Activated naive CD4-positive, alpha-beta T cell treated with anti-CD3 and anti-CD28 coated beads, Interleukin-2, amount 10 ng/mL, durations not matched to agents 7 days and 5 days (primary cell): ENCODE results near the gene CIAO3.

ENCODE experiments used
- CTCF ChIA-PET: fragments of 350-600 bp; sonication (Branson Sonifier 250); formaldehyde crosslinking; loops from one replicate; lab custom pipeline; 2021; ENCODE audit warnings: antibody characterized with exemption; lab: Charles Lee
- DNase-seq: peaks from one replicate; pipeline ENCODE4 v3.0.0-alpha.2; 2020
- H3K27ac Mint-ChIP-seq: one replicate; pipeline ENCODE4 v1.8.0; 2021; ENCODE audit warnings: mild to moderate bottlenecking, moderate library complexity, mixed read lengths
- H3K27me3 Mint-ChIP-seq: one replicate; pipeline ENCODE4 v1.8.0; 2021; ENCODE audit warnings: mild to moderate bottlenecking, mixed read lengths
- H3K36me3 Mint-ChIP-seq: one replicate; pipeline ENCODE4 v1.8.0; 2021; ENCODE audit warnings: mixed read lengths
- H3K4me1 Mint-ChIP-seq: one replicate; pipeline ENCODE4 v1.8.0; 2021; ENCODE audit warnings: mixed read lengths
- H3K4me3 Mint-ChIP-seq: one replicate; pipeline ENCODE4 v1.8.0; 2021; ENCODE audit warnings: mild to moderate bottlenecking, moderate library complexity, mixed read lengths
- H3K9me3 Mint-ChIP-seq: one replicate; pipeline ENCODE4 v1.8.0; 2021; ENCODE audit warnings: mixed read lengths

Gene CIAO3

DNA sequence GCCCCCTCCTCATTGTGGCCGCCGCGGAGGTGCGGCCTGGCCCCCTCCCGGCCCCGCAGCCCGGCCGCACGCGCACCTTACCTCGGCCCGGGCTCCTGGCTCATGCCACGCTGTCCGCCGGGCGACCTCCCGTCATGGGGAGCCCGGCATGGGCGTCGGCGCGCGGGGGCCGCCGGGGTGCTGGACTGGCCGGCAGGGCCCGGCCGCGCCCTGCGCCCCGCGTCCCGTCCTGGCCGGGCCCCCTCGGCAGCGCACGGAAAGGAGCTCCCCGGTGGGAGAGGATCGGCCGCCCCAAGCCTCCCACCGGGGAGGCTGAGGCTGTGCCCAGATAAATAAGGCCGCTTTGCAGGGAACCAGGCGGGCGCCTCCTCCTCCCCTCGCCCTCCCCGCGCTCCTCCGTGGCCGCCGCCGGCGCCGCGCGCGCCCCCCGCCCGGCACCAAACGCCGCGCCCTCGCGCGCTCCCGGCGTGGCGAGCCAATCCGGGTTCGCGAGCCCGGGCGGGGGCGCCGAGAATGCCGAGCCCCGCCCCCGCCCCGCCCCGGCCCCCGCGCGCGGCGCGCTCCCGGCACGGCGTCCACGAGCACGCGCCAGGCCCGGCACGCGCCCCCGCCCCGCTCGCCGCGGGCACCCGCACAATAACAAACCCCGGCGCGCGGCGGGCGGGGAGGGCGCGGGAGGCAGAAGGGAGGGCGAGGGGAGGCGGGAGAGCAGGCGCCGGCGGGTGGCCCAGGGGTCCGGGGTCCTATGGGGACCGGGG, 35.2 kb downstream of the CIAO3 start, which contains the start of gene FBXL16:
TSS of gene FBXL16 (minus strand) at position 371 of the 758 bp plus-strand sequence. CDS start 8,396 bp downstream, outside the sequence.
- H3K4me1 Mint-ChIP-seq = peaks cover 3% of the 10 kb centered on the region
- no peak within 1 kb of the TSS for H3K4me3 Mint-ChIP-seq
- H3K27me3 Mint-ChIP-seq = peaks cover 92% of the 10 kb centered on the region
- DNase-seq = no peak
- CTCF ChIA-PET = no interaction called here
- no peaks in the 10 kb centered on the region for H3K9me3 Mint-ChIP-seq
- H3K27ac Mint-ChIP-seq = no peak within 1 kb of the TSS
- H3K36me3 Mint-ChIP-seq = no peaks in the 10 kb centered on the region

DNA sequence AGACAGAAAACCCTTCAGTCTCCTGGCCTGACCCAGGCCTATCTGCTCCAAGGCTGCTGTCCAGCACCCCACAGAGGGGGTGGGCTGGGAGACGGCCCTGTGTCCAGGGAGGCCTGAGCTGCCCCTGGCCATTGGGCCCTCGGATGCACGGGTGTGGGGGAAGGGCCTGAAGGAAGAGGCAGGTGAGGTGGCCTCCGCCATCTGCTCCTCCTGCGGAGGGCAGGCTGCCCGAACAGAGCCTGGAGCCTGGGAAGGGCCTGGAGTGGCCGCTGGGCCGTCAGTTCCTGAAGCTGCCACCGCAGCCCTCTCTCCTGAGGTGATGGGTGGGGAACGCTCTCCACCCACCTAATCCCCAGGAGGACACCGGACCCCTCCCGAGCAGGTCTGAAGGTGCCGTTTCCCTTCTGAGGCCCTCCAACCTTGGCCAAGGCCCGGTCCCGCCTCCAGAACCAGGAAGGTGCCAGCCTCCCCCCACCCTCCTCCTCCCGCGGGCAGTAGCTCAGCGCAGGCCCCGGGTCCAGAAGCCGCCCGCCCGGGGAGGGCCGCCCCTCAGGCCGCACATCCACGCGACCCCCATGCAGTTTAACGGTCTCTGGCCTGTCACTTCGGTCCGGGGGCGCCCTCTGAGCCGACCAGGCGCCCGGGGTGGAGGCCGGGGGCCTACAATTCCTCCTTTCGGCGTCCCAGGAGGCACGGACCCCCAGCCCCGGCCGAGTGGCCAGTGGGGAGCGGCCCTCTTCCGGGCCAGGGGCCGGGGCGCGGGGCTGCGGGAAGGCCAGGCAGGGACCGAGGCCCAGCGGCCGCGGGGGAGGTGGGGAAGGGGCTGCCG, 36.0 kb downstream of the CIAO3 start:
- Mint-ChIP-seq H3K4me3 (no peak overlapping the region), H3K27me3 (peaks cover 92% of the 10 kb centered on the region), H3K4me1 (peaks cover 4% of the 10 kb centered on the region), H3K36me3 (no peaks in the 10 kb centered on the region), H3K27ac (no peak overlapping the region), H3K9me3 (no peaks in the 10 kb centered on the region)
- no peak for DNase-seq
- CTCF ChIA-PET = interaction anchor here (1.5 kb wide), 1 partner anchor 81 kb away, joined by 4 read pairs; no protein-coding TSS in a partner anchor

DNA sequence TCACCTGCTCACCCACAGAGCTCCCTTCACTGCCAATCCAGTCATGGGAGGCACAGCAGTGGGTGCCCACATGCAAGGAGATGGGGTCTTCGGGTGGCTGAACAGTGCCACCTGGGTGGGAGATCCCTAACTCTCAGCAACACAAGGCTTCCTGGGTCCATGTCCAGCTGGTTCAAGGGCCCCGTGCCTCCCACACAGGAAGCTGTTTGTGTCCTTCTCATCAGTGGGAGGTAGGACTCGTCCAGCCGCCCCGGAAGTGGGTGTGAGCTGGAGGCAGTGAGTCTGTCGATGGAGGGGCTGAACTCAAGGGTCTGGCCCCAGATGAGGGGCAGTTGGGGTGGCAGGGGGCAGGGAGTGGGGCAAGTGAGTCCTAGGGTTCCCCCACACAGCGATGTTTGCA, 36.8 kb downstream of the CIAO3 start:
- H3K4me3 Mint-ChIP-seq = no peak overlapping the region
- peaks cover 11% of the 10 kb centered on the region for H3K4me1 Mint-ChIP-seq
- no peak overlapping the region for H3K27ac Mint-ChIP-seq
- no peaks in the 10 kb centered on the region for H3K9me3 Mint-ChIP-seq
- DNase-seq = no peak
- H3K27me3 Mint-ChIP-seq = peaks cover 92% of the 10 kb centered on the region
- CTCF ChIA-PET = interaction anchor here (1.5 to 2.9 kb wide), 2 partner anchors 8 to 81 kb away, joined by 4 to 15 read pairs; no protein-coding TSS in a partner anchor
- no peaks in the 10 kb centered on the region for H3K36me3 Mint-ChIP-seq

DNA sequence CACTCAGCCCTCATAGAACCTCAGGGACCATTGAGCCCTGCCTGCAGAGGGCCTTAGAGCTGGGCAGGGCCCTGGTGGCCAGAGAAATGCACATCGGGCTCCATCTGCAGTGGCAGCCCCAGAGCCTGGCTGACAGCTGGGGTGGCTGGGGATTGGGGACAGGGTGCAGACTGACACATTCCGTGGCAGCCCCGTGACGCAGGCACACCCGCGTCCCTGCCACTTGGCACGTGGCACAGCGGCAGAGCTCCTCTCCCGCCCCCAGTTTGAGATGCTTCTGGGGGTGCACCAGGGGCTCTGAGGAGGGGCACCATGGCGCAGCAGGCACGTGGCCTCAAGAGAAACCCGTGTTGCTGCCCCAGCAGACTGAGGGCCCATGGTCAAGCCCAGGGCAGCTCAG, 37.4 kb downstream of the CIAO3 start:
- H3K27ac Mint-ChIP-seq = no peak overlapping the region
- peaks cover 91% of the 10 kb centered on the region for H3K27me3 Mint-ChIP-seq
- no peak for DNase-seq
- peaks cover 14% of the 10 kb centered on the region for H3K4me1 Mint-ChIP-seq
- no peak overlapping the region for H3K4me3 Mint-ChIP-seq
- CTCF ChIA-PET = interaction anchor here (1.5 to 2.9 kb wide), 2 partner anchors 9 to 82 kb away, joined by 4 to 15 read pairs; no protein-coding TSS in a partner anchor
- no peaks in the 10 kb centered on the region for H3K36me3 Mint-ChIP-seq
- no peaks in the 10 kb centered on the region for H3K9me3 Mint-ChIP-seq

DNA sequence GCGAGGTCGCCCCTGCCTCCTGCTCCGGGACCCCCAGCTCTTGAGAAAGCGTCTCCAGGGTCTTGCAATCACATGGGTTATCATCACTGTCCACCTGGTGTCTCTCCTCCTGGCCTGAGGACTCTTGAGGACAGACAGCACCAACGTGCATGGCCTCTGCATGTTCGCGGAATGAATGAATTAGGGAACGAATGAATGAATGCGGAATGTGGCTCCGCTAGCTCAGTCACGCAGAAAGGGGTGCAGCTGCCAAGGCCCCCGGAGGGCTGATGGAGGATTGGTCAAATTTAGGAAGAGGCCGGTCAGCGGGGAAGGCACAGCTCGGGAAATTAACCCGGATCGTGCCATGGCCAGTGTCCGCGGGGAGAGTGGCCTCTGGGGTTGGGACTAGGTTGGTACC, 38.5 kb downstream of the CIAO3 start:
- H3K27me3 Mint-ChIP-seq = peaks cover 86% of the 10 kb centered on the region
- H3K36me3 Mint-ChIP-seq = no peaks in the 10 kb centered on the region
- H3K4me1 Mint-ChIP-seq = peaks cover 17% of the 10 kb centered on the region
- H3K4me3 Mint-ChIP-seq = no peak overlapping the region
- DNase-seq = no peak
- H3K27ac Mint-ChIP-seq = no peak overlapping the region
- CTCF ChIA-PET = interaction anchor here (0.6 to 2.9 kb wide), 4 partner anchors 10 to 492 kb away, joined by 3 to 15 read pairs (median 3); no protein-coding TSS in a partner anchor
- H3K9me3 Mint-ChIP-seq = no peaks in the 10 kb centered on the region

DNA sequence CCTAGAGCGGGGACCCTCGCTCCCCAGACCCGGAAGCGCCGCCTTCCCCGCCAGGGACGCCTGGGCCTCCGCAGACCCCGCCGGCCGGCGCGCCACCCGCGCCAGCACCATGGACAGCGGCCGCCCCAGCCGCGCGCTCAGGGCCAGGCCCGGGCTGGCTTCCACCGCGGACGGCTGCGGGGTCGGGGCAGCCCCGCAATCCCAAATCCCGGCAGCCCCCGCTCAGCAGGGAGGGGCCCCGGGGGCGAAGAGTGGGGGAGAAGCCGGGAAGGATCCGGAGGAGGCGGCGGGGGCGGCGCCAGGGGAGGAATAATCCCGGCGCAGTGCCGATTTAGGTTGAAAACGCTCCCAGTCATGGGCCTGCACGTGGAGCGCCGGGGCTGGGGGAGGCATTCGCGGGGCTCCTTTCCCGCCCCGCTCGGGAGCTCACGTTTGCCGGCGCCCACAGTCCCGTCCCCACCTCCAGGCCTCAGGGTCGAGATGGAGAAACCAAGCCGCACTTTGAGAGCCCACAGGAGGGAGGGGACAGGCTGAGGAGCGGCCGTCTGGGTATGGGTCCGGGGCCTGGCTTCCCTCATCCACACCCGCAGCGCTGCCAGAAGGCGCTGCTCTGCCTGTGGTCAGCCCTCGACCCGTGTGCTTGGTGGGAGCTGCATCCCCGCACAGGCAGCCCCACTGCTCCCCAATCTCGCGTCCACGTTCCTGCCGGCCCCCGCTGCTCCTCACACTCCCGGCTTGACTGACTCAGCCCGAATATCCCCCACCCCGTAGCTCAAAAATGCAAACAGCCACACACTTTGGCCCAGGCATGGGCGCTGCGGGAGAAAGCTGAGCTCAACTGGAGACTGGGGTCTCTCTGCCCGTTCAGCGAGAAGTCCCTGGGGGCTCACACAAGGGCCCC, 39.9 kb downstream of the CIAO3 start:
- Mint-ChIP-seq H3K4me3 (no peak overlapping the region), H3K27me3 (peaks cover 78% of the 10 kb centered on the region), H3K36me3 (no peaks in the 10 kb centered on the region), H3K27ac (no peak overlapping the region), H3K9me3 (no peaks in the 10 kb centered on the region), H3K4me1 (peaks cover 24% of the 10 kb centered on the region)
- DNase-seq = peak; percentile 65
- CTCF ChIA-PET = interaction anchor here (0.7 to 2.9 kb wide), 2 partner anchors 12 to 84 kb away, joined by 3 to 15 read pairs; no protein-coding TSS in a partner anchor

DNA sequence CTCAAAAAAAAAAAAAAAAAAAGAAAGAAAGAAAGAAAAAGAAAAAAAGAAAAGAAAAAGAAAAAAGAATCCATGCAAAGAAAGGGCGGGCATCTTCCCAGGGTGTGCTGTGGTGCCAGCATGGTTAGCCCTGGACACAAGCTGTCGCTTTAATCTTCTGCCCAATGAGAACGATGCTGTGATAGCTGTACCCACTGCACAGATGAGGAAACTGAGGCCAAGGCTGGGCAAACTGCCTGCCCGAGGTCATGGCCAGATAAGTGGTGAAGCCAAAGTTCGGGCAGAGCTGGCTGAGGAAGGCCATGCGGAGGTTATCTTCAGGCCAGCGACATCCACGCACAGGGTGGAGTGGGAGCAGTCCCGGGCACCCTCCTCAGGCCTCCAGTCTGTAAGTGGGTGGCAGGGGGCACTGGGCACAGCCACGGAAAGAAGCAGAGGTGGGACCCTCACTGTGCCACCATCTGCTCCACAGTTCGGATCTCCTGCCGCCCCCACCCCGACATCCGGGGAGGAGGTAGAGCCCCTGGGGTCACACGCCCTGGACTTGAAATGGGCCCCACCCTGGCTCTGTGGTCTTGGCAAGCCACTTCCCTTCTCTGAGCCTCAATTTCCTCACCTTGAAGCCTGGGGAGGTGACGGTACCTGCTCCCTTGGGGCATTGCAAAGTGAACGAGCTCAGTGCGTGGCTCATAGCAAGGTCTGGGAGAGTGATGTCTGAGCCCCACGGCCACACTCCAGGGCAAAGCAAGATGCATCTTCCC, 41.7 kb downstream of the CIAO3 start:
- Mint-ChIP-seq H3K9me3 (no peaks in the 10 kb centered on the region), H3K4me1 (peaks cover 33% of the 10 kb centered on the region), H3K4me3 (no peak overlapping the region), H3K36me3 (no peaks in the 10 kb centered on the region), H3K27ac (peak overlapping the region; percentile 75), H3K27me3 (peaks cover 86% of the 10 kb centered on the region)
- CTCF ChIA-PET = no interaction called here
- peak; percentile 53 for DNase-seq

DNA sequence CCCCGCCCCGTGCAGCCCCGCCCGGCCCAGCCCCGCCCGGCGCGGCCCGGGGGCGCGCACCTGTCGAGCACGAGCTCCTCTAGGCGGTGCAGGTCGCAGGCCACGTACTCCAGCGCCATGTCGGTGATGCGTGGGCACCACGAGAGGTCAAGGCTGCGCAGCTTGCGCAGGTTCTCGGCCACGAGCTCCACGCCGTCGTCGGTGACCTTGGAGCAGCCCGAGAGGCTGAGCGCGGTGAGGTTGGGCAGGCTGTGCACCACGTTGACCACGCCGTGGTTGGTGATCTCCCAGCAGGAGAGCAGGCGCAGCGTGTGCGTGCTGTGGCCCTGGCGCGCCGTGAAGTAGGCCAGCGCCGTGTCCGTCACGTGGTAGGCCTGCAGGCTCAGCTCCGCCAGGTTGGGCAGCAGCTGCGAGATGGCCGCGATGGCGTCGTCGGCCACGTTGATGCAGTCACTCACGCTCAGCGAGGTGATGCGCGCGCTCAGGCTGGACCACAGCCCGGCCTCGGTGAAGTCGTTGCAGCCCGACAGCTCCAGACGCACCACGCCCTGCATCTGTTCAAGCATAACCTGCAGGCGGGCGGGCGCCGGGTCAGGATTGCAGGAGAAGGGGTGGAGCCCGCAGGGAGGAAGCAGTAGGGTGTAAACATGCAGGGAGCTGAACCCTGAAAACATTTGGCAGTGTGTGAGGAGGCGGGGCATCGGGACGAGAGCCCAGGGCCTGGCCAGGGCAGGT, 45.3 kb downstream of the CIAO3 start:
- Mint-ChIP-seq H3K27ac (peak overlapping the region; percentile 90), H3K27me3 (peaks cover 65% of the 10 kb centered on the region), H3K4me3 (peak overlapping the region; percentile 76), H3K4me1 (peaks cover 45% of the 10 kb centered on the region), H3K36me3 (no peaks in the 10 kb centered on the region), H3K9me3 (no peaks in the 10 kb centered on the region)
- CTCF ChIA-PET = interaction anchor here (1.0 to 1.3 kb wide), 3 partner anchors 17 to 24 kb away, joined by 3 to 4 read pairs (median 4); partner anchors contain the start of gene METRN
- DNase-seq = peak; percentile 81

DNA sequence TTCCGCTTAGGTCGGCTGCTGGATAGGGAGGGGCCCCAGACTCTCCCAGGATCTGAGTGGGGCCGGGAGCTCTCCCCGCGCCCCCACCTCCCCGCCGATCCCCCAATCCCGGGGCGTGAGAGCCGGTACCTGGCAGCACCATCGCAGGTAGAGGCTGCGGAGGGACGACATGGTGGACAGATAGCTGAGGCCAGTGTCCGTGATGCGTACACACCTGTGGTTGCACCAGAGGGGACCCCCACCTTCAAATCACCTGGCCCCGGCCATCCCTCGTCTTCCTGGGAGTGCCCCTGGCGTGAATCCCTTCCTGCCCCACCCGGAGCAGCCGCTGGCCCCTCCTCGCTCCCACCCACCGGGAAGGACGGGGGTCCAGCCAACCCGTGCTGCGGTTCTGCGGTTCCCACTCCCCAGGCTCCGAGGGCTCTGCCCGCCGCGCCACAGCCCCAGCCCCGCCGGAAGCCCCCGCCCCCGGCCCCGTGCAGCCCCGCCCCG, 45.9 kb downstream of the CIAO3 start:
- Mint-ChIP-seq H3K4me3 (peak overlapping the region; percentile 50), H3K27ac (no peak overlapping the region), H3K4me1 (peaks cover 49% of the 10 kb centered on the region), H3K9me3 (no peaks in the 10 kb centered on the region), H3K27me3 (peaks cover 59% of the 10 kb centered on the region), H3K36me3 (no peaks in the 10 kb centered on the region)
- DNase-seq = peak; percentile 78
- CTCF ChIA-PET = interaction anchor here (1.2 to 1.3 kb wide), 2 partner anchors 20 to 24 kb away, joined by 4 read pairs; partner anchors contain the start of gene METRN

DNA sequence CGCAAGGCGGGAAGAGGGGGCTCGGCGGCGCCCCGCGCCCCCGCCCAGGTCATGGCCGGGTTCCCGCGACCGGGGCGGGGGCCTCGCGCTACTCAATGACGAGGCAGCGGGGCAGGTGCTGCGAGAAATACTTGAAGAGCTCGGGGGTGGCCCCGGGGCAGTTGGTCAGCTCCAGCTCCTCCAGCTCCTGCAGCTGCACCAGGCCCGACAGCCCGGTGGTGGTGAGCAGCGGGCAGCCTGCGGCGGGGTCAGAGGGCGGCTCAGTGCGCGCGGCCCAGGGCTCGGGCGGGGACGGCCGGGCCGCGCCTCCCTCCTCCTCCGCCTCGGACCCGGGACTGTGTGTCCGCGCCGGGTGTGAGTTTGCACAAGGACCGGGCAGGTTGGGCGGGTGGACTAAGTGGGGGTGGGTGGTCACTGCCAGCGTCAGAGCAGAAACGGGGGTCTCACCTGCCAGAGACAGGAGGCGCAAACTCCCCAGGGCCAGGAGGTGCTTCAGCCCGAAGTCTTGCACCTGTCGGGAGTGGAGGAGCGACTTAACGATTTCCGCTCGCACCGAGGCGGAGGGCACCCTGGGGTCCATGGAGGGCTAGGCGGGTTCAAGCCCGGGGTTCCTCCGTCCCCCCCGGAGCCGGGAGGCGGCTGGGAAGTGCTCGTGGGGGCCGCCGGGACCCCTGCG, 46.5 kb downstream of the CIAO3 start:
- no peaks in the 10 kb centered on the region for H3K36me3 Mint-ChIP-seq
- H3K27ac Mint-ChIP-seq = no peak overlapping the region
- CTCF ChIA-PET = no interaction called here
- peaks cover 53% of the 10 kb centered on the region for H3K27me3 Mint-ChIP-seq
- H3K4me3 Mint-ChIP-seq = peak overlapping the region; percentile 63
- no peak for DNase-seq
- peaks cover 47% of the 10 kb centered on the region for H3K4me1 Mint-ChIP-seq
- no peaks in the 10 kb centered on the region for H3K9me3 Mint-ChIP-seq

DNA sequence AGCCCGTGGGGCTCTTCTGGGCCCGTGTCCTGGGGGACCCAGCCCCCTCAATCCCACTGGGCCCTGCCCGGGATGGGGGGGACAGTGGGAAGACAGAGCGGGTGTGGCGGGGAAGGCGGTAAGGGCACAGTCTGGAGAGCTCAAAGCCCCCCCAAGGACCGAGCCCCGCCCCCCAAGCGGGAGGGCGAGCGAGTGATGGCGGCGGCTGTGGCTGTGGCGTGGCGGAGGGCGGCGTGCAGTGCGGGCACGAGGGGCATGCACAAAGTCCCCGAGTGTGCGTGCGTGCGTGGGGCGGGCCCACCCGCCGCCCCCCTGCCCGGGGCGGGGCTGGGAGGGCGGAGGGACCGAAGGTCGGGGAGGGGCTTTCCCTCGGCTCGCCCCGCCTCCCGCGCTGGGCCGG, 47.0 kb downstream of the CIAO3 start:
- peaks cover 46% of the 10 kb centered on the region for H3K4me1 Mint-ChIP-seq
- H3K27ac Mint-ChIP-seq = no peak overlapping the region
- CTCF ChIA-PET = no interaction called here
- H3K36me3 Mint-ChIP-seq = no peaks in the 10 kb centered on the region
- no peaks in the 10 kb centered on the region for H3K9me3 Mint-ChIP-seq
- peaks cover 48% of the 10 kb centered on the region for H3K27me3 Mint-ChIP-seq
- DNase-seq = no peak
- peak overlapping the region; percentile 45 for H3K4me3 Mint-ChIP-seq

DNA sequence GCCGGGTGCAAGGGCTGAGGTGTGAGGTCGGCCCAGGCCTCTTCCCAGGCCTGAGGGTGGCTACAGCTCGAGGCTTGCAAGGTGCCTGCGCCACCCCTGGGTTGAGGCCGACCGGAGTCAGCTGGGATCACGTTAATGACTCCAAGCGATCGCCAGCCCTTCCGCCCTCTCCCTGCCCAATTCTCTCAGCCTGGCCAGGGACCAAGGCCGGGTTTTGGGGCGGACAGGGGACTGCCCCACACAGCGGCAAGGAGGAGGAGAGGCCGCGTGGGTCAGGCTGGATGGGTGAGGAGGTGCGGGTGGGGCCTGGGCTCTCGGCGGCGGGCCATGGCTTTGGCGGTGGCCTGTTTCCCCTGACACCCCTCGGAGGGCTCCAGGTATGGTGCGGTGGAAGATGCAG, 47.4 kb downstream of the CIAO3 start:
- peaks cover 45% of the 10 kb centered on the region for H3K27me3 Mint-ChIP-seq
- CTCF ChIA-PET = no interaction called here

More for the DNA sequence above, 47.4 kb downstream of the CIAO3 start:
- Mint-ChIP-seq H3K27ac (no peak overlapping the region), H3K36me3 (no peaks in the 10 kb centered on the region), H3K4me1 (peaks cover 48% of the 10 kb centered on the region), H3K4me3 (peak overlapping the region; percentile 45), H3K9me3 (no peaks in the 10 kb centered on the region)
- no peak for DNase-seq
